D721Med (cell line): Measurements from ENCODE around the gene TRIM3.

Experiments used
- DNase-seq: peaks from one replicate; pipeline ENCODE4 v3.0.0; 2011; ENCODE audit warnings: low spot score; ENCODE audit not compliant: insufficient read length
- FAIRE-seq: peaks from 2 replicates; lab custom pipeline; 2011; peaks lifted over from hg19 to GRCh38; lab: Jason Lieb, UNC
- CTCF ChIP-seq: IDR thresholded peaks from 2 replicates; pipeline ENCODE4 v1.5.1; 2012; ENCODE audit warnings: mild to moderate bottlenecking, control low read depth; ENCODE audit not compliant: insufficient read depth; ENCODE audit errors: missing control alignments

Gene TRIM3

GRCh38 chr11:6437993-6438392 lies 35.7 kb downstream of the TRIM3 start:
- DNase-seq (no peak), FAIRE-seq (no peak)
- TF ChIP-seq CTCF, result no peak

- FAIRE-seq (no peak), DNase-seq (no peak)
- TF ChIP-seq CTCF, result no peak
Observed at GRCh38 chr11:6437423-6437822, 36.3 kb downstream of the TRIM3 start.

GRCh38 chr11:6433998-6434660 lies 39.6 kb downstream of the TRIM3 start:
- DNase-seq, result no peak
- no peak for FAIRE-seq
- TF ChIP-seq CTCF, result no peak

GRCh38 chr11:6431861-6432260 lies 41.9 kb downstream of the TRIM3 start:
- FAIRE-seq, result no peak
- no peak for DNase-seq

DNA sequence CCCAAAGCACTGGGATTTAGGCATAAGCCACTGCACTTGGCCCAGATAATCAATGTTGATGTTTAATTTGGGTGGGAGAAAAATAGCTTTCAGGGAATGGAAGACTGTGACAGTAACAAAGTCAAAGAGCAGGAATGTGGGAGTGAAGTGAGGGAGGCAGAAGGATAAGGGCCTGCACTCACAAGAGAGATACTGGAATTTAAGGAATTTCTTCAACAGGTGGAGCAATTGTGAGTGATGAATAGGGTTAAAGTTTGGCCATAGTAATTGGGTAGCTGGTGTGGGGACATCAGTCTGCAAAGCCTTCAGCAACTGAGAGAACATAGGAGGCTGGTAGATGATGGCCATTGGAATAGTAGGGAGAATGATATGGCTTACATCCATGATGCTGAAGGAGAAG lies 46.2 kb downstream of the TRIM3 start:
- TF ChIP-seq CTCF, result no peak
- FAIRE-seq, result no peak
- DNase-seq, result no peak

More at GRCh38 chr11:6431861-6432260, 41.9 kb downstream of the TRIM3 start:
- no peak for TF ChIP-seq CTCF

GRCh38 chr11:6420677-6421076 lies 53.1 kb downstream of the TRIM3 start:
- TF ChIP-seq CTCF, result no peak
- FAIRE-seq (no peak), DNase-seq (no peak)

DNA sequence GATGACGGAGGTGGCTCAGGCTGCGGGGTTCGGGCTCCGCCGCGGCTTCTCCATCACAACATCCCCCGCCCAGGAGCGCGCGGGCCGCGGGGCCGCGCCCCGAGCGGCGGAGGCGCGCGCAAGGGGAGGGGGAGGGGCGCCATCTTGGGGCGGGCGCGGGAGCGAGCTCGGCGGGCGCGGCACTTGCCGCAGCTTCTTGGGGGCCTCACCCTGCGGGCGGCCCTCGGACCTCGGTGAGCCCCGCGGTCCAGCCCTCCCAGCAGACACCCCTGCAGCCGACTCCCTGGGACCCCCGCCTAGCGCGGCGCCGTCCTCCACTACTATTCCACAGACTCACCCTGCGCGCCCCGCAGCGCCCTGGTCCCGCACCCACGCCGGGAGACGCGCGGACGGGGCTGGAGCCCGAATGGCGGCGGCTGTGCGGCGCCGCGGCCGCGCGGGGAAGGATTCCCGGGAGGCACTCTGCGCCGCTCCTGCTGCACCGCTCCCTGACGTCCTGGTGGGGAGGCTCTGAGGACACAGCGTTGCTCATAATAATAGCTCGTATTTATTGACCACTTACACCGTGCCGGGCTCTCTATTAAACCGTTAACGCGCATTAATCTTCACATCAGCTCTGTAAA lies 54.6 kb downstream of the TRIM3 start, which contains the start of gene APBB1:
TSS of gene APBB1 (minus strand) at position 86 of the 623 bp plus-strand sequence. CDS start 7,747 bp downstream, outside the sequence.
- FAIRE-seq (no peak), DNase-seq (peak; percentile 46)
- no peak for TF ChIP-seq CTCF
